Immature natural killer cell (primary cell): Measurements from ENCODE around the gene SLC27A4. TPM values are rescaled to one million over a fixed set of nuclear protein-coding genes. Genes with fewer than 3 reads are reported as not detected.

Experiments
- DNase-seq, 3 donors: peaks; one replicate each; pipeline ENCODE4 v3.0.0; 2022; ENCODE audit warnings: mixed read lengths in 1 of 3
- H3K27ac Mint-ChIP-seq, 6 donors: one replicate each; pipeline ENCODE4 v1.8.0; 2020; ENCODE audit warnings: mixed read lengths in 6 of 6, mild to moderate bottlenecking in 5 of 6, inconsistent platforms in 4 of 6, moderate library complexity in 3 of 6
- H3K27me3 Mint-ChIP-seq, 3 donors: one replicate each; pipeline ENCODE4 v1.8.0; 2020 to 2021; ENCODE audit warnings: low read depth in 3 of 3, mild to moderate bottlenecking in 3 of 3, mixed read lengths in 3 of 3, moderate library complexity in 3 of 3, inconsistent platforms in 1 of 3
- H3K36me3 Mint-ChIP-seq, 3 donors: one replicate each; pipeline ENCODE4 v1.8.0; 2020; ENCODE audit warnings: mixed read lengths in 3 of 3, inconsistent platforms in 2 of 3, mild to moderate bottlenecking in 2 of 3
- H3K4me1 Mint-ChIP-seq, 2 donors: one replicate each; pipeline ENCODE4 v1.8.0; 2020; ENCODE audit warnings: inconsistent platforms in 2 of 2, mild to moderate bottlenecking in 2 of 2, mixed read lengths in 2 of 2, moderate library complexity in 1 of 2
- H3K4me3 Mint-ChIP-seq, 5 donors: one replicate each; pipeline ENCODE4 v1.8.0; 2020; ENCODE audit warnings: mild to moderate bottlenecking in 5 of 5, mixed read lengths in 5 of 5, inconsistent platforms in 3 of 5, moderate library complexity in 3 of 5
- H3K9me3 Mint-ChIP-seq, 6 donors: one replicate each; pipeline ENCODE4 v1.8.0; 2020; ENCODE audit warnings: mild to moderate bottlenecking in 6 of 6, mixed read lengths in 6 of 6, inconsistent platforms in 4 of 6, moderate library complexity in 3 of 6
- polyA plus RNA-seq, 3 donors: library from polyadenylated mRNA; unstranded; fragments of 300-500 nt; fragmentation: Illumina TruSeq; gene quantifications; one replicate each; pipeline ENCODE4 v1.2.3, GENCODE V29; 2021

Gene SLC27A4
- polyA plus RNA-seq, 3 donors from 2014 or later, result 5.9 to 12.7 (median 7.4) TPM

DNA sequence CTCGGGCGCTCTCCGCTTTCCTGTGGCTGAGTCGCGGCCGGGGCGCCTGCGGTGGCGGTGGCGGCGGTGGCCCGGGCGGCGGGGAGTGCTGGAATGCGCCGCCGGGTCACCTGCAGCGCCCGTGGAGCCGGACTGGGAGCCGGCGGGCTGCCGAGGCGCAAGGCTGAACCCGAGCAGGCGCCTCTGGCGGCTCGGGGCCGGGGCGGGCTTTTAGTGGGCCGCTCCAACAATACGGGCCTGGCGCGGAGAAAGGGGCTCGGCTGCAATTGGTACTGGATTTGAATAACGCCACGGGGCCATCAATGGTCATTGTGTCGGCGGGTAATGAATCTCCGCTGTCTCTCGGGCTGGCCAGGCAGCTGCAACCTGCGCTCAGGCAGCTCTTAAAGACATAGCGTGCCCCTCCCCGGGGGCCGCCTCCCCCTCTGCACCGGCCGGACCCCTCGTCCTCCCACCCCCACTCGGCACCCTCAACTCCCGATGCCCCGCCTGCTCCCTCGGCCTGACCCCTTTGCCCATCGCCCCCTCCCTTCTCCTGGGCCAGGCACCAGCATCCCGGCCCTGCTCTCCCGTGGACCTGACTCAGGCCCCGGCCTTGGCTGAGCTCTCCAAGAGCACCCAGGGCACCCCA is 52.9 kb downstream of the SLC27A4 start:
- Mint-ChIP-seq H3K27ac (no peak overlapping the region), H3K27me3 (peaks cover 2 to 4% (median 2%) of the 10 kb centered on the region in 3 donors), H3K9me3 (peaks cover 0 to 2% (median 0%) of the 10 kb centered on the region in 6 donors), H3K4me3 (no peak overlapping the region), H3K4me1 (no peaks in the 10 kb centered on the region), H3K36me3 (peaks cover 3 to 19% (median 6%) of the 10 kb centered on the region in 3 donors)
- DNase-seq, result no peak

DNA sequence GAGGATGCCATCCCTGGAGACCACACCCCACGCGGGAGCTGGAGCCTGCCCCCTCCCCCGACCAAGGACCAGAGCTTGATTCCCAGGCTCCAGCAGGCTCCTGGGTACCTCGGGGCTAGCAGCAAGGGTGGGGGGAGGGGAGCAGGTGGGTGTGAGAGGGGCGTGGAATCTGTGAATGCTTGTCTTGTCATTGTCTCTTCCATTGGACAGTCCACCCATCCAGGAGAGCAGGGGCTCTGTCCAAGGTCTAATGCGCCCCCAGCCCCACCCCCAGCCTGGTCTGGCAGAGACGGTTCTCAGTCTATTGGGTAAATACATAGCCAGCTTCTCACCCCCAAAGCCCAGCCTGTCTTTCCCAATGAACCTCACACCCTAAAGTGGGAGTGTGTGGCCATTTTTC is 53.6 kb downstream of the SLC27A4 start:
- H3K4me3 Mint-ChIP-seq, result no peak overlapping the region
- no peaks in the 10 kb centered on the region for H3K4me1 Mint-ChIP-seq
- H3K27me3 Mint-ChIP-seq, result peaks cover 2 to 4% (median 2%) of the 10 kb centered on the region in 3 donors
- DNase-seq, result no peak
- H3K9me3 Mint-ChIP-seq, result peaks cover 0 to 2% (median 0%) of the 10 kb centered on the region in 6 donors
- peaks cover 3 to 18% (median 6%) of the 10 kb centered on the region in 3 donors for H3K36me3 Mint-ChIP-seq
- H3K27ac Mint-ChIP-seq, result no peak overlapping the region

DNA sequence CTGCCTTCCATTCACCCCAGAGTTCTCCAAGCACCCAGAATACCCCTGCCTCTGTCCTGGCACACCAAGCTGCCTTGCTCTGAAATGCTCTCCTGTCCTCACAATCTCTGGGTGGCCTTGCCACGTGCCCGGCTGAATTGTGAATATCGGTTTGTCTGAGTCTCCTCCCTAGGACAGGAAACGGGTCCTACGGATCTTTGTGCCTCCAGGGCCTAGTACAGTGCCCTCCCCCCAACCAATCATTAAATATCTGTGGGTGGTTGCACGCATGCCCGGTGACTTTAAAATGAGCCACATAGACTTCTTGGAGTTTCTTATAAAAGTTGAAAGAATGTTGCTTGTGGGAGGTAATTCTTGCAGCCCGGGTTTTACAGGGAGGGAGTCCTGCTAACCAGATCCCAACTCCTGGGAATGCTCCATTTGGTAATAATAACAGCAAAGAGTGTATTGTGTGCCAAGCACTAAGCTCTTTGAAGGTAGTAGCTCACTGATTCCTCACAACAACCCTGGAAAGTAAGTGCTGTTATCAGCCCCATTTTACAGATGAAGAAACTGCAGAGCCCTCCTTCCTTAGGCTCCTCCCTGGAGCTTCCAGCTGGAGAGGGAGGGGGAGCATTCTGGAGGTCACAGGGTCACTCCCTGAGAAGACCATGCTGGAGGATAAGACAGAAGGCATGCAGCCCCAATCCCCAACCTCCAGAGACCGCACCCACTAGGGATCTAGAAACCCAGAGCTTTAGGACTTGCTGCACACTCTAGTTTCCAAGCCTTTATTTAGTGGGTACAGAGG is 54.2 kb downstream of the SLC27A4 start:
- no peak overlapping the region for H3K27ac Mint-ChIP-seq
- no peak overlapping the region for H3K4me3 Mint-ChIP-seq
- H3K36me3 Mint-ChIP-seq, result peaks cover 3 to 15% (median 6%) of the 10 kb centered on the region in 3 donors
- peaks cover 0 to 2% (median 0%) of the 10 kb centered on the region in 6 donors for H3K9me3 Mint-ChIP-seq
- DNase-seq, result no peak
- no peaks in the 10 kb centered on the region for H3K4me1 Mint-ChIP-seq
- H3K27me3 Mint-ChIP-seq, result peaks cover 2 to 4% (median 2%) of the 10 kb centered on the region in 3 donors

DNA sequence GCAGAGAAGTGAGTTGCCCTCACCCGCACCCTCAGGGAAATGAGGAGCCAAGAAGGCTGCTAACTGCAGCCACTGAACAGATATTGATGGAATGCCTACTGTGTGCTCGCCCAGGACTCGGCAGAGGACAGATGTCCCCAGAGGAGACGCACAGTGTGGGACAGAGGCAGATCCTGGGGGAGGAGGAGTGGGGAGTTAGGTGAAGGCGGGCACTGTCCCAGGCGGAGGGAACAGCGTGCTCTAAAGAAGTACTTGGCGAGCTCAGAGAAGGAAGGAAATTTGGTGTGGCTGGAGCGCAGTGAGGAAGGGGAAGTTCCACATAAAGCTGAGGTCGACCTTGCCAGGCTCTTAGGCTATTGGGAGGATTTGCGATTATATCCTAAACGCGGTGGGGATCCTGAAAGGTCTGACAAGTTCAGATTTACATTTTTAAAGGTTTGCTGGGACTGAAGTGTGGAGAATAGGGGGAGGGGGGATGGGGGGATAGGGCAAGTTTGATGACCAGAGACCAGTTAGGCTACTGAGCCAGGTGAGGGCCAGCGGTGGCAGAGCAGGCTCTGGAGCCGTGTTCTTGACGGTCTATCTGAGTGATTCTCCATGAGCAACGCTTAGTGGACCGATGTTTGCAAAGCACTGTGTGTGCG is 56.8 kb downstream of the SLC27A4 start:
- no peak for DNase-seq
- Mint-ChIP-seq H3K9me3 (peaks cover 0 to 2% (median 0%) of the 10 kb centered on the region in 6 donors), H3K27ac (no peak overlapping the region), H3K27me3 (peaks cover 0 to 3% (median 2%) of the 10 kb centered on the region in 3 donors), H3K4me3 (no peak overlapping the region), H3K4me1 (no peaks in the 10 kb centered on the region), H3K36me3 (peaks cover 3 to 6% (median 6%) of the 10 kb centered on the region in 3 donors)

DNA sequence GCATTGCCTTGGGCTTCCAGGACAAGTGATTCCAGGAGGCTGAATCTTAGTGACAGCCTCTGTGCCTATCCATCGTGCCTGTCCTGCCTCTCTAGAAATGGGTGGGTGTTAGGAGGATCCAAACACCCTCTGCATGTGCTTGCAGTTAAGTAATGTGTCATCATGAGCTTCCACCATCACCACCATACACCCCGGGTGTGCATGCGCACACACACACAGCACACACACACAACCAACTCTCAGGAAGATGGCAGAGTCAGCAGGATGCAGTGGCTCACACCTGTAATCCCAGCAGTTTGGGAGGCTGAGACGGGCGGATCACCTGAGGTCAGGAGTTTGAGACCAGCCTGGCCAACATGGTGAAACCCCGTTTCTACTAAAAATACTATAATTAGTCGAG is 57.5 kb downstream of the SLC27A4 start:
- H3K4me1 Mint-ChIP-seq, result no peaks in the 10 kb centered on the region
- no peak overlapping the region for H3K27ac Mint-ChIP-seq
- peaks cover 3 to 6% (median 6%) of the 10 kb centered on the region in 3 donors for H3K36me3 Mint-ChIP-seq
- peaks cover 0 to 5% (median 3%) of the 10 kb centered on the region in 3 donors for H3K27me3 Mint-ChIP-seq
- H3K4me3 Mint-ChIP-seq, result no peak overlapping the region
- H3K9me3 Mint-ChIP-seq, result peaks cover 0 to 2% (median 0%) of the 10 kb centered on the region in 6 donors
- no peak for DNase-seq

DNA sequence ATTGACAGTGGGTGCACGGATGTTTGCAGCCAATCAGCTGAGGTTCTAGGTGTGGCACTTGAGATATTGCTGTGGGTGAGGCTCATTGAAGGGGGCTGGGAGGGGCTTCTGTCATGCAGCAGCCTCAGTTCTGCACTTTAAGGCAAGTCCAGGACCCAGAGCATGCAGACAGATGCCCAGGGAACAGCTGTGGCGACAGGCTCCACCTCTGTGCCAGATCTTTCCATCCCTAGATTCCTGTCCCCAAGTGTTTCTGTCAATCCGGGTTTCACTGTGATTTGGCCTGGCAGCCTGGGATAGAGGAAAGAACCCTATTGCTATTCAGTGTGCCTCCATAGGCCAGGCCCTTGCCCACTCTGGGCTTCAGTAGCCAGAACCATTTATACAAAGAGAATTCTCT is 59.5 kb downstream of the SLC27A4 start:
- Mint-ChIP-seq H3K27me3 (peaks cover 1 to 8% (median 2%) of the 10 kb centered on the region in 3 donors), H3K4me3 (no peak overlapping the region), H3K36me3 (no peaks in the 10 kb centered on the region), H3K4me1 (no peaks in the 10 kb centered on the region), H3K9me3 (peaks cover 0 to 2% (median 0%) of the 10 kb centered on the region in 6 donors), H3K27ac (no peak overlapping the region)
- no peak for DNase-seq

DNA sequence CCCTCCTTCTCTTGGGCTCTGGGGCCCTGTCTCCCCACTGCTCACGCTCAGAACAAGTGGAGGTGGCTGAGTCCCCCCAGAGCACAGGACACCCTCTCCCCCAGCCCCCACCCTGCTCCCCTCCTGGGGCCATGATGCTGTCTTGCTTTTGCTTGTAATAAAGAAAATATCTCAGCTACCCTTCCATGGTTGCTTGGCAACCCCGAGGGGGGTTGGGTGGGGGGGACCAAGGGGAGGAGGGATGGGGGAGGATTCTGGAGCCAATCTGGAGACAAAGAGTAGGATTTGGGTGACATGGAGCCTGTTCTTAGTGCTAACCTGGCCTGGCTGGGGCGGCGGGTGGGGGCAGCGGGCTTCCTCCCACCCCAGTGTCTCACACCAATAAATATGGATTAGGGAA is 64.2 kb downstream of the SLC27A4 start:
- H3K4me1 Mint-ChIP-seq, result no peaks in the 10 kb centered on the region
- H3K27ac Mint-ChIP-seq, result no peak overlapping the region
- H3K27me3 Mint-ChIP-seq, result peaks cover 5 to 15% (median 7%) of the 10 kb centered on the region in 3 donors
- no peaks in the 10 kb centered on the region for H3K36me3 Mint-ChIP-seq
- no peak for DNase-seq
- H3K4me3 Mint-ChIP-seq, result no peak overlapping the region
- H3K9me3 Mint-ChIP-seq, result no peaks in the 10 kb centered on the region

DNA sequence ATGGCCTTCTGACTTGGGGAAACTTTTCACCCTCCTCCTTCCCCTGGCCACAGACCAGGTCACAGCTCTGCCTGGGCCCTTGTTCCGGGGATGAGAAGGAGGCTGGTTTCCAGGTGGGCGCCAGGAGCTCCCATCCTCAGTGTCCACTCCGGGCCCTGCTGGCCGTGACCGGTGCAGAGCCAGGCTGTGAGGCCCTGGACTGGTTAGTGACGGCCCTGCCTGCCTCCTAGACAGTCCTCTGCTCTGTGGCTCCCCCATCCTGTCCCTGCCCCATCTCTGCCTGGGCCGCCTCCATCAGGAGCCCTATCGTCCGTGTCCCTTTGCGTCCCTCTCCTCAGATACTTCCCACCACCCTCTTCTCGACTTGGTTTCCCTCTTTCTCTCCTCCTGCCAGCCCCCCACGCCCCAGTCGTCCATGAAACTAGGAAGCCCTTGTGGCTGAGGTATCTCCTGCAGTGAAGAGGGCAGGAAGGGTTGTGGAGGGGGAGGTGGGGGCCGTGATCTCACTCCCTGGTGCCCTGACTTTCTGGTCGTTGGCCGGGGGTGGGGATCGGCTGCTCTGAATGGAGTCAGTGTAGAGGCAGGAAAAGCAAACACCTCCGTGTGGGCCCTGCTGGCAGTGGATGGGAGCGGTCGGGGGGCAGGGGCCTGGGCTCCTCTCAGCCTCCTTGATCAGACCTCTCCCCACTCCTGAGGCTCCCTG is 64.9 kb downstream of the SLC27A4 start:
- H3K36me3 Mint-ChIP-seq, result no peaks in the 10 kb centered on the region
- no peak overlapping the region for H3K27ac Mint-ChIP-seq
- no peaks in the 10 kb centered on the region for H3K4me1 Mint-ChIP-seq
- DNase-seq, result no peak
- peaks cover 5 to 15% (median 7%) of the 10 kb centered on the region in 3 donors for H3K27me3 Mint-ChIP-seq
- no peaks in the 10 kb centered on the region for H3K9me3 Mint-ChIP-seq
- H3K4me3 Mint-ChIP-seq, result no peak overlapping the region

DNA sequence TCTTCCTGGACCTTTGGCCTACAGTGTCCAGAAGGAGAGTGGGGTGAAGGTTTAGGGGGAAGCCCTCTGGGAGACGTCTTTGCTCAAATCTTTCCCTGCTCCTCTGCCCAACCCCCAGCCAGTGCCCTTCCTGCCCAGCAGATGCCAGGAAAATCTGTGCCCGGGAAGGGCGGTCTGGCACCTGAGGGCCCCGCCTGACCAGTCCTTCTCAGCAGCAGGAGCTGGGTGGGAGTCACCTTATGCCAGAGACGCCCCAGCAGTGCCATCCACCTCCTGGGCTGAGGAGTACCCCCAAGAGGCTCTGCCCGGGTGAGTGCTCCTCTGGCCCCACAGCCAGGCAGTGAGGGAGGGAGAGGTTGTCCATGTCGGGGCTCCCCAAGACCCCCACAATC is 65.4 kb downstream of the SLC27A4 start:
- no peak for DNase-seq
- Mint-ChIP-seq H3K4me1 (no peaks in the 10 kb centered on the region), H3K4me3 (no peak overlapping the region), H3K27me3 (peaks cover 5 to 15% (median 7%) of the 10 kb centered on the region in 3 donors), H3K9me3 (no peaks in the 10 kb centered on the region), H3K36me3 (no peaks in the 10 kb centered on the region), H3K27ac (no peak overlapping the region)

DNA sequence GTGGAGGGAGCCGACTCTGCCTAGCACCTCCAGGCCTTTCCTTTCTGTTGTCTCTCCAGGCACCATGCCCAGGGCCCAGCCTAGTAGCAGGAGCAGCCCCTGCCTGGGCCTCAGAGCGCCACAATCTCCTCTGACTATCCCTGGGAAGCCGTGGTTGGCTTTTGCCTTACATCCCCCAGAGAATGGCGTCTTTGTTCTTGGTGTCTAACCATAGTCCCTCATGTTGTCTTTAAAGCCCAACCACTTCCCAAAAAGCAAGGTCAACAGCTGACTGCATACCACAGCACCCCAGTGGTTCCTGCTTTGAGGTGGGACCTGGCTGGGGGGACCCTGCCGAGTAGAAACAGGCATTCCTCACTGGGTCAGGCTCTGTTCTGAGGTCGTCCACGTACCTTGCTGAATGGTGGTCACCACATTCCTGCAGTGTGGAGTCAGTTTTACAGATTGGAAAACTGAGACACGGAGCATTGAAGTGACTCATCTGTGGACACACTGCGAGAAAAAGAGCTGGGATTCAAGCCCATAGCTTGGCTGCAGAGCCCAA is 66.6 kb downstream of the SLC27A4 start:
- H3K4me3 Mint-ChIP-seq, result no peak overlapping the region
- DNase-seq, result no peak
- H3K27ac Mint-ChIP-seq, result no peak overlapping the region
- peaks cover 5 to 15% (median 7%) of the 10 kb centered on the region in 3 donors for H3K27me3 Mint-ChIP-seq
- H3K36me3 Mint-ChIP-seq, result no peaks in the 10 kb centered on the region
- H3K4me1 Mint-ChIP-seq, result no peaks in the 10 kb centered on the region
- no peaks in the 10 kb centered on the region for H3K9me3 Mint-ChIP-seq

DNA sequence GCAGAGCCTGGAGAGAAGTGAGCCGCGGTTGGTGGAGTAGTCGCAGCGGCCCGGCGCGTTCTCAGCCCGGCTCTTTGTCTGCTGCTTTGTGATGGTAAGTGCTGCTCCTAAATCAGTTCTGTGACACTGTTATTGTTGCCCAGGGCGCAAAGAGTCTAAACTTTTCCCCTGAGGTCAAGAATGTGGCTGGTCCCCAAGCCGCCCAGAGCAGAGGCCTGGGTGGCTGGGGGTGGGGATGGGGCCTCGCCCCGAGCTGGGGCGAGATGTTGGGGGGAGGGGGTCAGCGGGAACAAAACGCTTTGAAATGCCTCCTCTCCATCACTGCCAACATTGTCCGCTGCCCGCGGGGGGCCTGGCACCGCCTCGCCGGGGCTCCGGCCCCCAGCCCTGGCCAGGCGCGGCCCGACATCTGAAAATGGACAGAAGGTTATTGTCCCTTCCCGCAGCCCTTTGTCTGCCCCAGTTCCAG is 68.7 kb downstream of the SLC27A4 start:
- no peak for DNase-seq
- peaks cover 6 to 9% (median 7%) of the 10 kb centered on the region in 3 donors for H3K27me3 Mint-ChIP-seq
- no peak overlapping the region for H3K4me3 Mint-ChIP-seq
- no peaks in the 10 kb centered on the region for H3K4me1 Mint-ChIP-seq
- H3K36me3 Mint-ChIP-seq, result peaks cover 0 to 3% (median 0%) of the 10 kb centered on the region in 3 donors
- H3K9me3 Mint-ChIP-seq, result no peaks in the 10 kb centered on the region
- no peak overlapping the region for H3K27ac Mint-ChIP-seq

DNA sequence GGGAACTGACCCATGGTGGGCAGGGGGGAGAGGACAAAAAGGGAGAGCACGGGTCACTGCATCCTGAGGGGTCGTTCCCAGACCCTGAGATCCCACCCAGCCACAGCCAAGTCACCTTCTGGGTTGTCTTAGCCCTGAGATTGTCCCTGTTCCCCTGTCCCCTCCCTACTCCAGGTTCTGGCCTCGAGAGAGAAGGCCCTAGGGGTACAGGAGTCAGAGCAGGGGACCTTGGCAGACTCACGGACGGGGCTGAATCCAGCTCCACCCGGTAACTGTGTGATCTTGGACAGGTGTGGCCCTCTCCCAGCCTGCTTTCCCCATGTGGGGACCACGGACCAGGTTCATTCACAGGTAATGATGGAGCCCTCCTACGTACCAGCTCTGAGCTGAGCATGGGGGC is 69.1 kb downstream of the SLC27A4 start:
- H3K27ac Mint-ChIP-seq, result no peak overlapping the region
- no peak overlapping the region for H3K4me3 Mint-ChIP-seq
- H3K36me3 Mint-ChIP-seq, result peaks cover 0 to 3% (median 0%) of the 10 kb centered on the region in 3 donors

DNA sequence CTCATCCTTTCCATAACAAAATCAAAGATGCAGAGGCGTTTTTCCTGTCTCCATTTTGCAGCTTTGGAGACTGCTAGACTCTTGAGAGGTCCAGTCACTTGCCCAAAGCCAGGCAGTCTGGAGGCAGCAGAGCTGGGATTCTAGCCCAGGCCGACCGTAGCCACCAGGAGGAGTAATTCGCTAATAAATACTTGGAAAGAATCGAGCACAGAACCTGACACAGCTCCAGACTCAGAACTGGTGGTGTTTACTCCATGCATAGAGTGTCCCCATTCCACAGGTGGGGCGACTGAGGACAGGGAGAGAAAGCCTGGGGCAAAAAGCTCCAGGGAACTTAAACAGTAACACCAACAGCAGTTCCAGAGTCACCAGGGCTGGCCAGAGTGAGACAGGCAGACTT is 69.7 kb downstream of the SLC27A4 start:
- H3K27me3 Mint-ChIP-seq, result peaks cover 6 to 13% (median 10%) of the 10 kb centered on the region in 3 donors

More for the DNA sequence above, 69.1 kb downstream of the SLC27A4 start:
- Mint-ChIP-seq H3K9me3 (no peaks in the 10 kb centered on the region), H3K4me1 (no peaks in the 10 kb centered on the region), H3K27me3 (peaks cover 6 to 10% (median 7%) of the 10 kb centered on the region in 3 donors)
- no peak for DNase-seq

More for the DNA sequence above, 69.7 kb downstream of the SLC27A4 start:
- Mint-ChIP-seq H3K9me3 (no peaks in the 10 kb centered on the region), H3K4me1 (no peaks in the 10 kb centered on the region), H3K27ac (no peak overlapping the region), H3K4me3 (no peak overlapping the region), H3K36me3 (peaks cover 0 to 3% (median 0%) of the 10 kb centered on the region in 3 donors)
- no peak for DNase-seq
